Right cardiac atrium (tissue), 5 donors: ENCODE results near the gene ZNF366. TPM values are rescaled to one million over a fixed set of nuclear protein-coding genes. Genes with fewer than 3 reads are reported as not detected.
"Not testable (repeated sequence)": the region's sequence is repeated elsewhere in the genome, so short reads cannot be mapped to it uniquely, and the experiment has no call there.

Source experiments
- ATAC-seq, 2 donors: fragments of 200-7000 bp; cut with Tn5 transposase; one replicate each; pipeline versions ENCODE4 v1.8.0 to v1.9.1; 2020; ENCODE audit warnings: moderate library complexity in 2 of 2, mild to moderate bottlenecking in 1 of 2
- DNase-seq, 3 donors: peaks; one replicate each; pipeline ENCODE4 v3.0.0-alpha.2; 2020
- H3K27ac ChIP-seq: one replicate; pipeline ENCODE4 v1.5.1; 2013; ENCODE audit warnings: mild to moderate bottlenecking, low read length, control low read depth, moderate library complexity
- H3K27me3 ChIP-seq: one replicate; pipeline ENCODE4 v1.6.1; 2013; ENCODE audit not compliant: control insufficient read depth, insufficient read depth
- H3K4me1 ChIP-seq: one replicate; pipeline ENCODE4 v1.6.1; 2013; ENCODE audit warnings: low read length; ENCODE audit not compliant: control insufficient read depth, insufficient read depth
- H3K4me3 ChIP-seq: one replicate; pipeline ENCODE4 v1.5.1; 2013; ENCODE audit warnings: low read length, control low read depth
- H3K9me3 ChIP-seq: one replicate; pipeline ENCODE4 v1.6.1; 2013; ENCODE audit warnings: low read length; ENCODE audit not compliant: control insufficient read depth
- WGBS: extraction: QIAGEN DNeasy Blood & Tissue Kit; methylation state at CpG from one replicate; pipeline ENCODE4 v1.1.7; 2013; 5-methylcytosine and 5-hydroxymethylcytosine counted together
- intact Hi-C, 4 donors: fragments of 100-400 bp; cut with DNase I; formaldehyde crosslinking; loops; one replicate each; pipeline versions ENCODE4 v1.11.0 to v1.14.0; 2022 to 2023
- polyA plus RNA-seq: library from polyadenylated mRNA; stranded (reverse); fragments of 200-250 nt; gene quantifications from one replicate; pipeline ENCODE4 v1.2.3, GENCODE V29; 2013
- total RNA-seq, 4 donors: library from RNA; stranded (reverse); fragmentation: NEBNext Ultra II Directional; extraction: Animal tissue kit (Norgen Biotek cat#: 25700); gene quantifications; one replicate each; pipeline ENCODE4 v1.2.1, GENCODE V29; 2021
- donor health status: healthy with polysubstance abuse.
- donor health status: DM: no; HTN: yes; CAD: no.
- donor health status: DM: no; HTN: no; CAD: no.
- donor health status: DM: no; HTN: yes; CAD: no; lungs with severe emphysema.
- donor health status: DM: yes; HTN: yes; CAD: no.

Gene ZNF366
- total and polyA plus RNA-seq, 5 donors, result 2.5 to 8.1 (median 5.4) TPM

GRCh38 chr5:72418271-72418670 is 88.9 kb downstream of the ZNF366 start:
- WGBS, result 87% methylated on average over 9 of the region's 9 CpGs
- ATAC-seq, result no peak

DNA sequence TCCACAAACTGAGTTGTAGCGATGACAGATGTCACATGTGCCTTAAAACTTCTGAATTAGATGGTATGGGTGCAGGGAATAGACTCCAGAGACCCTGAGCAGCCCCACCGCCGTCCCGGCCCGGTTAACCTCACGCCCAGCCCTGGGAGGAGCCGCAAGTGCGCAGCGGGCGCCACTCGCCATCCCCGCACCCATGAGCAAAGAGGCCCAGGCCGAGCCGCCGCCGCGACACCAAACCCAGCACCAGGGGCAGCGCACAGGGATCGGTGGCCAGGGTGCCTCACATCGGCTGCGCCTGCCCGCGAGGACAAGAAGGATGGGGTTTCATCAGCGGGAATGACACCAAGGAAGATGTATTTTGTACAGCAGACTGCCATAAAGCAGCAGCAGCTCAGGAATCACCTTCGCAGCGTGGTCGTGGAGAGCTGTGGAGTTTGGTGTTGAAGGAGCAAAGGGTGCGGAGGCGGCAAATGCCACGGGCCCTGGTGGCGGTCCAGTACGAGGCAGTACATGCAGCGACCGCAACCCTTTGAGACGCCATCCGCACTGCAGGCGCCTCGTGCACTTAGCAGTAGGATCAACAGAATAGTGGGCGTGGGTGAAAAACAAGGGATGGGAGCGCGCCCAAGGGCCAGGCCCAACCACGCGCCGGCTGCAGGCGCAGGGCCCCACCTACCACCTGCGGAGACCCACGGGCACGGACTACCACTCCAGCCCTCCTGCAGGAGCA is 89.7 kb downstream of the ZNF366 start:
- peak in 1 of 2 donors; percentile 41 for ATAC-seq

More at GRCh38 chr5:72418271-72418670, 88.9 kb downstream of the ZNF366 start:
- H3K27ac ChIP-seq, result no peak overlapping the region
- DNase-seq, result no peak
- no peaks in the 10 kb centered on the region for H3K4me1 ChIP-seq
- H3K4me3 ChIP-seq, result no peak overlapping the region
- H3K9me3 ChIP-seq, result no peaks in the 10 kb centered on the region
- no peaks in the 10 kb centered on the region for H3K27me3 ChIP-seq
- intact Hi-C loops, result no loop called here

GRCh38 chr5:72415616-72416325 is 91.4 kb downstream of the ZNF366 start:
- intact Hi-C loops, result no loop called here
- H3K27me3 ChIP-seq, result no peaks in the 10 kb centered on the region
- 87% methylated on average over 5 of the region's 5 CpGs for WGBS
- H3K27ac ChIP-seq, result no peak overlapping the region
- ATAC-seq (no peak), DNase-seq (no peak)
- no peak overlapping the region for H3K4me3 ChIP-seq
- H3K4me1 ChIP-seq, result peaks cover 1% of the 10 kb centered on the region
- no peaks in the 10 kb centered on the region for H3K9me3 ChIP-seq

More for the DNA sequence above, 89.7 kb downstream of the ZNF366 start:
- H3K4me3 ChIP-seq, result no peak overlapping the region
- H3K27ac ChIP-seq, result no peak overlapping the region
- H3K4me1 ChIP-seq, result no peaks in the 10 kb centered on the region
- intact Hi-C loops, result no loop called here
- no peaks in the 10 kb centered on the region for H3K27me3 ChIP-seq
- no peak for DNase-seq
- H3K9me3 ChIP-seq, result no peaks in the 10 kb centered on the region
- WGBS, result 90% methylated on average over 48 of the region's 48 CpGs

GRCh38 chr5:72412283-72413055 is 94.7 kb downstream of the ZNF366 start:
- H3K27ac ChIP-seq, result no peak overlapping the region
- intact Hi-C loops, result no loop called here

GRCh38 chr5:72410688-72411295 is 96.4 kb downstream of the ZNF366 start:
- Histone ChIP-seq H3K4me1 (peaks cover 1% of the 10 kb centered on the region), H3K9me3 (no peaks in the 10 kb centered on the region), H3K27me3 (no peaks in the 10 kb centered on the region), H3K4me3 (no peak overlapping the region), H3K27ac (no peak overlapping the region)
- ATAC-seq (no peak), DNase-seq (no peak)
- 86% methylated on average over 4 of the region's 4 CpGs for WGBS
- intact Hi-C loops, result no loop called here

More at GRCh38 chr5:72412283-72413055, 94.7 kb downstream of the ZNF366 start:
- Histone ChIP-seq H3K4me1 (peaks cover 1% of the 10 kb centered on the region), H3K27me3 (no peaks in the 10 kb centered on the region), H3K4me3 (no peak overlapping the region), H3K9me3 (no peaks in the 10 kb centered on the region)
- DNase-seq (no peak), ATAC-seq (no peak)
- WGBS, result 76% methylated on average over 4 of the region's 4 CpGs

GRCh38 chr5:72408603-72409002 is 98.6 kb downstream of the ZNF366 start:
- intact Hi-C loops, result no loop called here
- ATAC-seq, result peak in 1 of 2 donors; percentile 63
- peak in 2 of 3 donors; percentile 17 to 31 for DNase-seq
- Histone ChIP-seq H3K27me3 (no peaks in the 10 kb centered on the region), H3K4me1 (peaks cover 1% of the 10 kb centered on the region), H3K4me3 (no peak overlapping the region), H3K27ac (no peak overlapping the region), H3K9me3 (no peaks in the 10 kb centered on the region)
- 38% methylated on average over 4 of the region's 4 CpGs for WGBS

- no peaks in the 10 kb centered on the region for H3K9me3 ChIP-seq
- ATAC-seq, result no peak
- no peak overlapping the region for H3K4me3 ChIP-seq
- intact Hi-C loops, result no loop called here
- no peak for DNase-seq
- H3K27ac ChIP-seq, result no peak overlapping the region
- whole genome bisulfite sequencing, result 89% methylated on average over 5 of the region's 5 CpGs
- peaks cover 1% of the 10 kb centered on the region for H3K4me1 ChIP-seq
- no peaks in the 10 kb centered on the region for H3K27me3 ChIP-seq
Observed at GRCh38 chr5:72408127-72408526, 99.1 kb downstream of the ZNF366 start.

DNA sequence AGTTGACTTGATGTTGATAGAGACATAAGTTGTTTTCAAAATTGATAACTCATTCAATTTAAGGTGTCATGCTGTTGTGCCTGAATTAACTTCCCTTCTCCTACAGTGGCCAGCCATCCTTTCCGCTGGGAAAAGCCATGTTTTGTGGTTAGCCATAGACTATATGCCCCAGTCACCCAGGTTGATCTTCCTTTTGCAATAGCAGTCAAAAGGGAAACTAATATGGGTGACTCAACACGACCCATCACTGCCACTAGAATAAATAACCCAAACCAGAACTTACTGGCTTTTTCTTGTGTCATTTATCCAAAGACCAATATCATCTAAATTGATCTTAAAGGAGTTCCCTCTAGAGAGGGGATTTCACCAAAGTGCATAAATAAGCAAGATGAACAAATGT is 99.7 kb downstream of the ZNF366 start:
- Histone ChIP-seq H3K9me3 (no peaks in the 10 kb centered on the region), H3K4me1 (peaks cover 1% of the 10 kb centered on the region), H3K4me3 (no peak overlapping the region), H3K27me3 (no peaks in the 10 kb centered on the region), H3K27ac (no peak overlapping the region)
- WGBS, result 89% methylated on average over 2 of the region's 2 CpGs
- intact Hi-C loops, result no loop called here
- no peak for DNase-seq
- no peak for ATAC-seq

DNA sequence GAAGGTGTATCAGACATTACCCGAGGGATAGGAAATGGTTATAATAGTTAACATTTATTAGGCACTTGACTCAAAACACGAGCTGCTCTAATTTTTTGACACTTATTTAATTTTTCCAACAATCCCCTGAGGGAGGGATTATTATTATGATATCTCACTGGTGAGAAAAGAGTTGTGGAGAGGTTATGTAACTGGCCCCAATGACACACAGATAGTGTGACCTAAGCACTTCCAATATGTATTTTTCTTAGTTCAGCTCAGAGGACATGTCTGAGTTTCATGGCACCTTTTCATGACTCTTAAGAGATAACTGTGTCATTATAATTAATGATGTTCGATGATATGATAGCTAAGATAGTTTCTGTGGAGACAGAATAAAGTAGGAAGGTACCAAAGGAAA is 100.1 kb downstream of the ZNF366 start:
- intact Hi-C loops, result no loop called here
- H3K9me3 ChIP-seq, result no peaks in the 10 kb centered on the region
- no peaks in the 10 kb centered on the region for H3K27me3 ChIP-seq
- H3K4me1 ChIP-seq, result peaks cover 1% of the 10 kb centered on the region
- DNase-seq (no peak), ATAC-seq (peak in 1 of 2 donors; percentile 51)
- WGBS, result 56% methylated on average over 3 of the region's 3 CpGs
- H3K27ac ChIP-seq, result no peak overlapping the region
- no peak overlapping the region for H3K4me3 ChIP-seq

GRCh38 chr5:72404771-72405170 is 102.4 kb downstream of the ZNF366 start:
- H3K9me3 ChIP-seq, intact Hi-C loops, H3K27ac ChIP-seq, H3K4me3 ChIP-seq, H3K4me1 ChIP-seq, H3K27me3 ChIP-seq, ATAC-seq, DNase-seq: not testable (repeated sequence)
- 98% methylated on average over 3 of the region's 3 CpGs for WGBS
